GM12801 (cell line): ENCODE measurements around the gene CCZ1.
"Not testable (repeated sequence)": the region's sequence is repeated elsewhere in the genome, so short reads cannot be mapped to it uniquely, and the experiment has no call there.

Experiments used
- CTCF ChIP-seq: IDR thresholded peaks from one replicate; pipeline ENCODE4 v1.5.1; 2011; ENCODE audit warnings: control low read depth; ENCODE audit not compliant: insufficient read length; ENCODE audit errors: extremely low read depth

The CCZ1 gene

GRCh38 chr7:5898480-5899224, at the start of gene CCZ1:
Gene CCZ1 (plus strand): TSS chr7:5898733. CDS start chr7:5898800, 67 bp downstream.
- not testable (repeated sequence) for TF ChIP-seq CTCF

GRCh38 chr7:5850944-5851343, 47.6 kb upstream of the CCZ1 start:
- TF ChIP-seq CTCF = no peak

- TF ChIP-seq CTCF = no peak
Measured at GRCh38 chr7:5854738-5855137, 43.8 kb upstream of the CCZ1 start.

GRCh38 chr7:5867060-5867459, 31.5 kb upstream of the CCZ1 start:
- TF ChIP-seq CTCF = no peak

GRCh38 chr7:5869691-5870090, 28.8 kb upstream of the CCZ1 start:
- TF ChIP-seq CTCF = no peak

GRCh38 chr7:5870311-5870710, 28.2 kb upstream of the CCZ1 start:
- no peak for TF ChIP-seq CTCF

- no peak for TF ChIP-seq CTCF
Measured at GRCh38 chr7:5872326-5872725, 26.2 kb upstream of the CCZ1 start.
